Endothelial cell of umbilical vein (primary cell): ENCODE data around the gene TREH.

Experiments
- EZH2 ChIP-seq: IDR thresholded peaks from 2 replicates; pipeline ENCODE4 v1.6.1; 2012; ENCODE audit warnings: borderline replicate concordance, low read depth, mild to moderate bottlenecking, moderate library complexity, low read length, inconsistent platforms; ENCODE audit not compliant: severe bottlenecking
- FOS ChIP-seq: IDR thresholded peaks from 2 replicates; pipeline ENCODE4 v1.6.1; 2011; ENCODE audit warnings: mild to moderate bottlenecking, low read length, moderate library complexity, borderline replicate concordance; ENCODE audit not compliant: insufficient read depth
- POLR2A ChIP-seq: IDR thresholded peaks from 2 replicates; pipeline ENCODE4 v1.6.1; 2012; ENCODE audit warnings: low read depth, mild to moderate bottlenecking, control low read depth, low read length
- POLR2AphosphoS5 ChIP-seq: IDR thresholded peaks from 2 replicates; pipeline ENCODE4 v1.6.1; 2012; ENCODE audit warnings: low read depth, mild to moderate bottlenecking, control low read depth, low read length, moderate library complexity; ENCODE audit not compliant: insufficient read depth
- TF ChIP-seq, protein P1 (sequence below), 2 donors: IDR thresholded peaks; 1 replicate in 1 of 2; 2 replicates in 1 of 2; pipeline ENCODE4 v1.5.1; 2011; ENCODE audit warnings: low read length in 2 of 2, mild to moderate bottlenecking in 2 of 2, moderate library complexity in 2 of 2, control low read depth in 1 of 2, inconsistent platforms in 1 of 2, low read depth in 1 of 2; ENCODE audit not compliant: insufficient read depth in 1 of 2; ENCODE audit errors: extremely low read depth in 1 of 2
- TF ChIP-seq, protein P2 (sequence below): IDR thresholded peaks from 2 replicates; pipeline ENCODE4 v1.6.1; 2011; ENCODE audit not compliant: insufficient read depth, insufficient read length

DNA sequence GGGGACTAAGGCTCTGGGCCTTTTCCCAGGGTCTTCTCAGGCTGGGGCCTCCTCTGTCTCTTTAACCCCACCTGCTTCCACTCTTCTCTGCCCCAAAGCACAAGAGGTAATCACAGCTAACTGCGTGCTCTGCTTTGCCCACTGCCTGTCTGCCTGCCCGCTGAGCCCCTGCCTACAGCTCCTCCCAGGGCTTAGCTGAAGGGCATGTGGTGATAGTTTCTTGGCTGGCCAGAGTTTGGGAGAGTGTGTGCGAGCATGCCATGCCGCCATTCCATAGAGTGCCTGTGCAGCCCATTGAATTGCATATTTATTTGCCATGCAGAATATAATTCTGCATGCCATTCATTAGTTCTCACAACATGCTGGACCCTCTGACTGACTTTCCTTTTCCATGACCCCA, 39.6 kb downstream of the TREH start:
- TF ChIP-seq POLR2AphosphoS5: no peak
- TF ChIP-seq, protein P1, sequence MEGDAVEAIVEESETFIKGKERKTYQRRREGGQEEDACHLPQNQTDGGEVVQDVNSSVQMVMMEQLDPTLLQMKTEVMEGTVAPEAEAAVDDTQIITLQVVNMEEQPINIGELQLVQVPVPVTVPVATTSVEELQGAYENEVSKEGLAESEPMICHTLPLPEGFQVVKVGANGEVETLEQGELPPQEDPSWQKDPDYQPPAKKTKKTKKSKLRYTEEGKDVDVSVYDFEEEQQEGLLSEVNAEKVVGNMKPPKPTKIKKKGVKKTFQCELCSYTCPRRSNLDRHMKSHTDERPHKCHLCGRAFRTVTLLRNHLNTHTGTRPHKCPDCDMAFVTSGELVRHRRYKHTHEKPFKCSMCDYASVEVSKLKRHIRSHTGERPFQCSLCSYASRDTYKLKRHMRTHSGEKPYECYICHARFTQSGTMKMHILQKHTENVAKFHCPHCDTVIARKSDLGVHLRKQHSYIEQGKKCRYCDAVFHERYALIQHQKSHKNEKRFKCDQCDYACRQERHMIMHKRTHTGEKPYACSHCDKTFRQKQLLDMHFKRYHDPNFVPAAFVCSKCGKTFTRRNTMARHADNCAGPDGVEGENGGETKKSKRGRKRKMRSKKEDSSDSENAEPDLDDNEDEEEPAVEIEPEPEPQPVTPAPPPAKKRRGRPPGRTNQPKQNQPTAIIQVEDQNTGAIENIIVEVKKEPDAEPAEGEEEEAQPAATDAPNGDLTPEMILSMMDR (IDR thresholded peaks at IDR 0.05; ENCODE audit: extremely low read depth in 1 of 2, insufficient read depth in 1 of 2, low read depth in 1 of 2, low read length in 2 of 2): no peak
- no peak for TF ChIP-seq EZH2
- no peak for TF ChIP-seq POLR2A
- TF ChIP-seq FOS: no peak
- TF ChIP-seq, protein P2, sequence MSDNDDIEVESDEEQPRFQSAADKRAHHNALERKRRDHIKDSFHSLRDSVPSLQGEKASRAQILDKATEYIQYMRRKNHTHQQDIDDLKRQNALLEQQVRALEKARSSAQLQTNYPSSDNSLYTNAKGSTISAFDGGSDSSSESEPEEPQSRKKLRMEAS: no peak
